Memory B cell (primary cell): ENCODE data around the gene RTBDN.
A peak's percentile ranks its signal among the peaks of the same experiment; 100 is the strongest.

Experiments used
- ATAC-seq: fragments of 150-1000 bp; cut with Tn5 transposase; 2 replicates; pipeline ENCODE4 v1.10.0; 2021; ENCODE audit warnings: low read depth, mild to moderate bottlenecking, moderate library complexity
- DNase-seq, 2 donors: peaks; one replicate each; pipeline ENCODE4 v3.0.0; 2022; ENCODE audit warnings: low spot score in 2 of 2
- H3K27ac Mint-ChIP-seq: one replicate; pipeline ENCODE4 v1.8.0; 2022; ENCODE audit warnings: mild to moderate bottlenecking, moderate library complexity, mixed read lengths
- H3K27me3 Mint-ChIP-seq: one replicate; pipeline ENCODE4 v1.8.0; 2022; ENCODE audit warnings: mixed read lengths
- H3K36me3 Mint-ChIP-seq: one replicate; pipeline ENCODE4 v1.8.0; 2022; ENCODE audit warnings: mild to moderate bottlenecking, mixed read lengths
- H3K4me1 Mint-ChIP-seq: one replicate; pipeline ENCODE4 v1.8.0; 2022; ENCODE audit warnings: mixed read lengths
- H3K4me3 Mint-ChIP-seq: one replicate; pipeline ENCODE4 v1.8.0; 2022; ENCODE audit warnings: mild to moderate bottlenecking, moderate library complexity, mixed read lengths
- H3K9me3 Mint-ChIP-seq: one replicate; pipeline ENCODE4 v1.8.0; 2022; ENCODE audit warnings: mixed read lengths

Gene RTBDN

GRCh38 chr19:12794971-12795381 is 39.4 kb downstream of the RTBDN start:
- no peak for ATAC-seq
- H3K9me3 Mint-ChIP-seq = no peaks in the 10 kb centered on the region
- H3K4me3 Mint-ChIP-seq = no peak overlapping the region
- peaks cover 26% of the 10 kb centered on the region for H3K4me1 Mint-ChIP-seq
- H3K27ac Mint-ChIP-seq = peak overlapping the region; percentile 99
- no peak for DNase-seq
- H3K27me3 Mint-ChIP-seq = no peaks in the 10 kb centered on the region
- no peaks in the 10 kb centered on the region for H3K36me3 Mint-ChIP-seq

GRCh38 chr19:12794196-12794941 is 40.0 kb downstream of the RTBDN start:
- Mint-ChIP-seq H3K9me3 (no peaks in the 10 kb centered on the region), H3K36me3 (no peaks in the 10 kb centered on the region), H3K4me1 (peaks cover 26% of the 10 kb centered on the region), H3K4me3 (peak overlapping the region; percentile 77), H3K27ac (peak overlapping the region; percentile 99), H3K27me3 (no peaks in the 10 kb centered on the region)
- ATAC-seq (no peak), DNase-seq (no peak)

- ATAC-seq = peak; percentile 40
- H3K4me3 Mint-ChIP-seq = peak overlapping the region; percentile 96
- H3K27me3 Mint-ChIP-seq = no peaks in the 10 kb centered on the region
- H3K36me3 Mint-ChIP-seq = no peaks in the 10 kb centered on the region
- no peaks in the 10 kb centered on the region for H3K9me3 Mint-ChIP-seq
- peak; percentile 97 to 98 for DNase-seq
- peak overlapping the region; percentile 99 for H3K27ac Mint-ChIP-seq
- peaks cover 35% of the 10 kb centered on the region for H3K4me1 Mint-ChIP-seq
These were observed 40.8 kb downstream of the RTBDN start for GRCh38 chr19:12793290-12794195.

- Mint-ChIP-seq H3K27me3 (no peaks in the 10 kb centered on the region), H3K36me3 (no peaks in the 10 kb centered on the region), H3K4me3 (peak overlapping the region; percentile 96), H3K27ac (peak overlapping the region; percentile 99), H3K9me3 (no peaks in the 10 kb centered on the region), H3K4me1 (peaks cover 39% of the 10 kb centered on the region)
- DNase-seq = no peak
- no peak for ATAC-seq
These were observed 41.5 kb downstream of the RTBDN start for GRCh38 chr19:12792853-12793289.

- no peaks in the 10 kb centered on the region for H3K9me3 Mint-ChIP-seq
- ATAC-seq (no peak), DNase-seq (peak; percentile 68 to 70)
- peak overlapping the region; percentile 99 for H3K27ac Mint-ChIP-seq
- peaks cover 39% of the 10 kb centered on the region for H3K4me1 Mint-ChIP-seq
- H3K27me3 Mint-ChIP-seq = no peaks in the 10 kb centered on the region
- H3K4me3 Mint-ChIP-seq = peak overlapping the region; percentile 96
- no peaks in the 10 kb centered on the region for H3K36me3 Mint-ChIP-seq
These were observed 42.1 kb downstream of the RTBDN start for GRCh38 chr19:12792051-12792852.

GRCh38 chr19:12791345-12792050 is 42.9 kb downstream of the RTBDN start, which contains the start of gene JUNB:
JUNB (plus strand) TSS chr19:12791486; CDS start chr19:12791772, 286 bp downstream.
- H3K27ac Mint-ChIP-seq = peak within 1 kb of the TSS; percentile 99
- H3K4me1 Mint-ChIP-seq = peaks cover 38% of the 10 kb centered on the region
- ATAC-seq (peak; percentile 28), DNase-seq (peak; percentile 99)
- H3K27me3 Mint-ChIP-seq = no peaks in the 10 kb centered on the region
- peak within 1 kb of the TSS; percentile 96 for H3K4me3 Mint-ChIP-seq
- no peaks in the 10 kb centered on the region for H3K9me3 Mint-ChIP-seq
- no peaks in the 10 kb centered on the region for H3K36me3 Mint-ChIP-seq

- peaks cover 31% of the 10 kb centered on the region for H3K4me1 Mint-ChIP-seq
- H3K36me3 Mint-ChIP-seq = no peaks in the 10 kb centered on the region
- peak overlapping the region; percentile 96 for H3K4me3 Mint-ChIP-seq
- H3K27me3 Mint-ChIP-seq = no peaks in the 10 kb centered on the region
- H3K9me3 Mint-ChIP-seq = no peaks in the 10 kb centered on the region
- ATAC-seq (no peak), DNase-seq (peak in 1 of 2 donors; percentile 55)
- H3K27ac Mint-ChIP-seq = peak overlapping the region; percentile 99
These were observed 43.6 kb downstream of the RTBDN start for GRCh38 chr19:12790628-12791344.

- DNase-seq = peak; percentile 95 to 96
- Mint-ChIP-seq H3K9me3 (no peaks in the 10 kb centered on the region), H3K27ac (peak overlapping the region; percentile 99), H3K27me3 (no peaks in the 10 kb centered on the region), H3K36me3 (no peaks in the 10 kb centered on the region), H3K4me3 (peak overlapping the region; percentile 96), H3K4me1 (peaks cover 29% of the 10 kb centered on the region)
- peak; percentile 43 for ATAC-seq
These were observed 44.3 kb downstream of the RTBDN start for GRCh38 chr19:12789904-12790619.

GRCh38 chr19:12789098-12789903 is 45.1 kb downstream of the RTBDN start:
- no peak for DNase-seq
- no peaks in the 10 kb centered on the region for H3K27me3 Mint-ChIP-seq
- H3K36me3 Mint-ChIP-seq = no peaks in the 10 kb centered on the region
- peak overlapping the region; percentile 96 for H3K4me3 Mint-ChIP-seq
- H3K4me1 Mint-ChIP-seq = peaks cover 28% of the 10 kb centered on the region
- no peak for ATAC-seq
- peak overlapping the region; percentile 99 for H3K27ac Mint-ChIP-seq
- H3K9me3 Mint-ChIP-seq = no peaks in the 10 kb centered on the region

- Mint-ChIP-seq H3K36me3 (no peaks in the 10 kb centered on the region), H3K4me3 (peak overlapping the region; percentile 91), H3K4me1 (peaks cover 25% of the 10 kb centered on the region), H3K27ac (peak overlapping the region; percentile 99), H3K27me3 (no peaks in the 10 kb centered on the region), H3K9me3 (no peaks in the 10 kb centered on the region)
- ATAC-seq (peak; percentile 5), DNase-seq (peak; percentile 70 to 74)
These were observed 45.7 kb downstream of the RTBDN start for GRCh38 chr19:12788682-12789097.

- H3K4me1 Mint-ChIP-seq = peaks cover 25% of the 10 kb centered on the region
- H3K36me3 Mint-ChIP-seq = no peaks in the 10 kb centered on the region
- H3K27ac Mint-ChIP-seq = peak overlapping the region; percentile 99
- no peak for ATAC-seq
- DNase-seq = no peak
- H3K4me3 Mint-ChIP-seq = peak overlapping the region; percentile 91
- no peaks in the 10 kb centered on the region for H3K27me3 Mint-ChIP-seq
- H3K9me3 Mint-ChIP-seq = no peaks in the 10 kb centered on the region
These were observed 46.2 kb downstream of the RTBDN start for GRCh38 chr19:12788042-12788681.
